Nephron (organoid): ENCODE results near the gene SECISBP2.

Experiments used
- H3K27ac Mint-ChIP-seq, 3 experiments: 2 replicates each; pipeline ENCODE4 v1.8.0; 2020; ENCODE audit warnings: mixed read lengths in 3 of 3, mild to moderate bottlenecking in 2 of 3, moderate library complexity in 1 of 3
- H3K27me3 Mint-ChIP-seq: 2 replicates; pipeline ENCODE4 v1.8.0; 2021; ENCODE audit warnings: low read depth, mild to moderate bottlenecking, moderate library complexity, mixed read lengths
- H3K36me3 Mint-ChIP-seq: 2 replicates; pipeline ENCODE4 v1.8.0; 2020; ENCODE audit warnings: low read depth, mixed read lengths
- H3K4me1 Mint-ChIP-seq: 2 replicates; pipeline ENCODE4 v1.8.0; 2020; ENCODE audit warnings: mixed read lengths
- H3K4me3 Mint-ChIP-seq, 3 experiments: 2 replicates each; pipeline ENCODE4 v1.8.0; 2020; ENCODE audit warnings: mild to moderate bottlenecking in 3 of 3, mixed read lengths in 3 of 3, moderate library complexity in 2 of 3
- H3K9me3 Mint-ChIP-seq: 2 replicates; pipeline ENCODE4 v1.8.0; 2020; ENCODE audit warnings: mixed read lengths
- TF ChIP-seq, protein P1 (sequence below), 3 experiments: fragments of 200-600 bp; sonication (generic); IDR thresholded peaks; one replicate each; pipeline ENCODE4 v1.5.0; 2021; ENCODE audit warnings: antibody characterized with exemption in 3 of 3; ENCODE audit not compliant: unreplicated experiment in 3 of 3

The SECISBP2 gene

DNA sequence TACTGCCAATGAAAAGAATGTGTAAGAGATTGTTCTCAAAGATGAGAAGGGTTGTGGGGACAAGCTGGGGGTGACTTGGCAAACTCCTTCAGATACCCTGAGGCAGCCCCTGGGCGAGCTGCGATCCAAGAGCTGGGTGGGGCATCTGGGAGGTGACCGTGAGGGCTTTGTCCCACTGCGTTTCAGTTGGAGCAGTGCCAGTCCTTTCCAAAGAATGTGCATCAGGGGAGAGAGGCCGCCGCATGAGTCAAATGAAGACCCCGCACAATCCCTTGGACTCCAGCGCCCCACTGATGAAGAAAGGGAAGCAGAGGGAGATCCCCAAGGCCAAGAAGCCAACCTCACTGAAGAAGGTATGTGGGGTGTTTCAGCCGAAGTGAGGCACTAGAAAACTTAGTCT is 28.4 kb downstream of the SECISBP2 start:
- H3K4me1 Mint-ChIP-seq: no peaks in the 10 kb centered on the region
- TF ChIP-seq, protein P1, sequence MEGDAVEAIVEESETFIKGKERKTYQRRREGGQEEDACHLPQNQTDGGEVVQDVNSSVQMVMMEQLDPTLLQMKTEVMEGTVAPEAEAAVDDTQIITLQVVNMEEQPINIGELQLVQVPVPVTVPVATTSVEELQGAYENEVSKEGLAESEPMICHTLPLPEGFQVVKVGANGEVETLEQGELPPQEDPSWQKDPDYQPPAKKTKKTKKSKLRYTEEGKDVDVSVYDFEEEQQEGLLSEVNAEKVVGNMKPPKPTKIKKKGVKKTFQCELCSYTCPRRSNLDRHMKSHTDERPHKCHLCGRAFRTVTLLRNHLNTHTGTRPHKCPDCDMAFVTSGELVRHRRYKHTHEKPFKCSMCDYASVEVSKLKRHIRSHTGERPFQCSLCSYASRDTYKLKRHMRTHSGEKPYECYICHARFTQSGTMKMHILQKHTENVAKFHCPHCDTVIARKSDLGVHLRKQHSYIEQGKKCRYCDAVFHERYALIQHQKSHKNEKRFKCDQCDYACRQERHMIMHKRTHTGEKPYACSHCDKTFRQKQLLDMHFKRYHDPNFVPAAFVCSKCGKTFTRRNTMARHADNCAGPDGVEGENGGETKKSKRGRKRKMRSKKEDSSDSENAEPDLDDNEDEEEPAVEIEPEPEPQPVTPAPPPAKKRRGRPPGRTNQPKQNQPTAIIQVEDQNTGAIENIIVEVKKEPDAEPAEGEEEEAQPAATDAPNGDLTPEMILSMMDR (IDR thresholded peaks at IDR 0.05; ENCODE audit: unreplicated experiment in 3 of 3): no peak
- H3K4me3 Mint-ChIP-seq: no peak overlapping the region
- no peaks in the 10 kb centered on the region for H3K9me3 Mint-ChIP-seq
- H3K27ac Mint-ChIP-seq: no peak overlapping the region
- no peaks in the 10 kb centered on the region for H3K27me3 Mint-ChIP-seq
- peaks cover 96% of the 10 kb centered on the region for H3K36me3 Mint-ChIP-seq

DNA sequence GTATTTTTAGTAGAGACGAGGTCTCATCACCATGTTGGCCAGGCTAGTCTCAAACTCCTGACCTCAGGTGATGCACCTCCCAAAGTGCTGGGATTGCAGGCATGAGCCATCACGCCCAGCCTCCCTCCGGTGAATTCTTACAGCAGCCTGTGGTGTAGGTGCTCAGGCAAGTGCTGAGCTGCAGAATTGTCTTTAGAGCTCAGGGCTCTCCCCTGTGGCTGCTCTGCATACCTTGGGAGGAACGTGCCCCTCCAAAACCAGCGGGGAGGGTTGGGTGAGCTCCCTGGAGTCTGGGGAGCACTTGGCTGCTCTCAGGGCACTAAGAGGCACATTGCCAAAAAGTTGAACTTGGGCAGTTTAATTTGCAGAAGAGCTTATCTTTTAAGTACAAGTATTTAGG is 29.4 kb downstream of the SECISBP2 start:
- H3K27ac Mint-ChIP-seq: no peak overlapping the region
- TF ChIP-seq, protein P1 (IDR thresholded peaks at IDR 0.05; ENCODE audit: unreplicated experiment in 3 of 3): no peak
- no peaks in the 10 kb centered on the region for H3K27me3 Mint-ChIP-seq
- no peaks in the 10 kb centered on the region for H3K4me1 Mint-ChIP-seq
- H3K36me3 Mint-ChIP-seq: peaks cover 96% of the 10 kb centered on the region
- H3K9me3 Mint-ChIP-seq: no peaks in the 10 kb centered on the region
- no peak overlapping the region for H3K4me3 Mint-ChIP-seq

DNA sequence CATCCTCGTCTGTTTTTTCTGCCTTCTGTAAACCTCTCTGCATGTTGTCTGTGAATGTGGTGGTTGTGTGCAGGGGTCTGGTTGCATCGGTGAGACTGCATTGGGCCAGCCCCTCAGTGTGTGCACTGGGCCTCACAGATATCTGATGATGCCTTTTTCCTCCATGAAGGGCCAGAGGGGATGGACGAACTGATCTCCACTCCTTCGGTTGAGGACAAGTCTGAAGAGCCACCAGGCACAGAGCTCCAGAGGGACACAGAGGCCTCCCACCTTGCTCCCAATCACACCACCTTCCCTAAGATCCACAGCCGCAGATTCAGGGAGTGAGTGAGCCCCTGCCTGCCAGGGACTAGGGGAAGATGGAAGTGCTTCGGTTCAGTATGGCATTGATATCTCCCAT is 31.3 kb downstream of the SECISBP2 start:
- Mint-ChIP-seq H3K27me3 (no peaks in the 10 kb centered on the region), H3K4me3 (no peak overlapping the region), H3K36me3 (peaks cover 93% of the 10 kb centered on the region), H3K4me1 (no peaks in the 10 kb centered on the region), H3K27ac (no peak overlapping the region), H3K9me3 (no peaks in the 10 kb centered on the region)
- TF ChIP-seq, protein P1 (IDR thresholded peaks at IDR 0.05; ENCODE audit: unreplicated experiment in 3 of 3): no peak

DNA sequence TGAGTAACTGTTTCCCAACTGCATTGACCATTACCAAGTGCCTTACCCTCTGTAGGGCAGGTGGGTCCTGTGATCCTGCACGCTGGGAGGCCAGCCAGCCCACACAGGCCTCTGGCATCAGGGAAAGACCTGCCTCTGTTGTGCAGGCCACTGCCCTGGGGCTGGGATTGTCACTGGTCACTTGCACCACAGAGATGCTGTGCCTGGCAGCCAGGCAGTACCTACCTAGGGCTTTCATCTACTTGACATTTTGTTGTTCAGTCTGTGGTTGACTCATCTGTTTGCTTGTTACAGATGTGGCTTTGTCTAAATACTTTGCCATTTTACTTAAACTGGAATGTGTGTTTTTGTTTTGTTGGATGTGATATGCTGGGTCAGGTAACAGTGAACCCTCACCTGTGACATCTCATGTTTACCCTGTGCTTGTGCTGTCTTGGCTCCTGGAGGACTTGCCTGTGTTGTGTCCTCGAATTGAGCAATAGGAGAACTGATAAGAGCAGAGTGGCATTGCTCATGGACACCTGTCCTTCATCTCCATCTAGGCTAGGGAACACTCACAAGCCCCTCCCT is 32.8 kb downstream of the SECISBP2 start:
- Mint-ChIP-seq H3K27me3 (no peaks in the 10 kb centered on the region), H3K4me1 (no peaks in the 10 kb centered on the region), H3K9me3 (no peaks in the 10 kb centered on the region), H3K36me3 (peaks cover 93% of the 10 kb centered on the region), H3K27ac (no peak overlapping the region), H3K4me3 (no peak overlapping the region)
- TF ChIP-seq, protein P1 (IDR thresholded peaks at IDR 0.05; ENCODE audit: unreplicated experiment in 3 of 3): no peak

DNA sequence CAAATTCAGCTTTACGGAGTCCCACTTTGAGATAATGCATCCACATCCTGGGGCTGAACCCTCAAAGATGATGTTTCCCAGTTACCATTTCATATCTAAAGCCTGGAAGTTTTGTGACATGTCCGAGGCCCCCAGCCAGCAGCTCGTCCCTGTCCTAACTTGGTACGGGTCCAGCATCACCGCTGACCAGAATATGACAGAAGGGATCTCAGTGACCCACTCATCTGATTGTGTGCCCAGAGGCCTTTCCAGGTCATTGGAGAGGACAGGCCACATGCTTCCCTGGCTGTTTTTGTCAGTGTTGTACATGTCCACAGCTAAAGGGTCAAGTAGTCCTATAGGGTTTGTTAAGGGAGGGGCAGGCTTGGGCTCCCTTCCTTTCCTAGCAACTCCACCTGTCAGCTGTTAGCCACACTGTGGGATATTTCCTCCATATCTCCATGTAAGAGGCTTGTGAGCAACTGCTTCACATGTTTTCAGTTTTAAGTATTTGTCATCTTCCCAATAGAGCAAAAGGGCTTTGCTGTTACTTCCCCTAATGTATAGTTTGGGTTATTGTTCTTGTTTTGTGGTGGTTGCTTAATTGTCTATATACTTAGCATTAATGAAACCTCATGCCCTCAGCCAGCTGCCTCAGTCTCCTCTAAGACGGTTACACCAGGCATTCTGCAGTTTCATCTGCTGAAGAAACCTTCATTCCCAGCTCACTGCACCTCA is 33.4 kb downstream of the SECISBP2 start:
- no peaks in the 10 kb centered on the region for H3K4me1 Mint-ChIP-seq
- TF ChIP-seq, protein P1 (IDR thresholded peaks at IDR 0.05; ENCODE audit: unreplicated experiment in 3 of 3): no peak
- H3K9me3 Mint-ChIP-seq: no peaks in the 10 kb centered on the region
- peaks cover 93% of the 10 kb centered on the region for H3K36me3 Mint-ChIP-seq
- no peaks in the 10 kb centered on the region for H3K27me3 Mint-ChIP-seq
- no peak overlapping the region for H3K4me3 Mint-ChIP-seq
- H3K27ac Mint-ChIP-seq: no peak overlapping the region

DNA sequence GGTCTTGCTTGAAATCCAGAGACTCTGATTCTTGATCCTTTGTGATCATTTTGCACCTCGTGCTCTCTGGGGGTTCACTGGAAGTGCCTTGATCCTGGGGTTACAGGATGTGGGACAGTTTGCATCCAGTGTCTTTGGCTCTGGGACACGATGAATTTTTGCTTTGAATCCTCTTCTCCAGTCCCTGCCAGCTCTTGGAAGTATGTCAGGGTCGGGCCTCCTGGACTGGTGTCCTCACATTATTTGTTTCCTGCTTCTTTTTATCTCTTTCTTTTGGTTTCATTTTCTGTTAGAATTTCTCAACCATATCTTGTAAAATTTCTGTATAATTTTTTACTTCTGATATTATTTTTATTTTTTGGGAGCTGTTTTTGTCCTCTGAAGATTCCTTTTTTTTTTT is 34.2 kb downstream of the SECISBP2 start:
- H3K36me3 Mint-ChIP-seq: peaks cover 93% of the 10 kb centered on the region
- no peaks in the 10 kb centered on the region for H3K4me1 Mint-ChIP-seq
- H3K9me3 Mint-ChIP-seq: no peaks in the 10 kb centered on the region
- TF ChIP-seq, protein P1 (IDR thresholded peaks at IDR 0.05; ENCODE audit: unreplicated experiment in 3 of 3): no peak
- no peaks in the 10 kb centered on the region for H3K27me3 Mint-ChIP-seq
- H3K27ac Mint-ChIP-seq: no peak overlapping the region
- H3K4me3 Mint-ChIP-seq: no peak overlapping the region
